ENCODE measurements around the gene CRELD1. TPM values are rescaled to one million over a fixed set of nuclear protein-coding genes. Genes with fewer than 3 reads are reported as not detected.

CRELD1 gene
- total and polyA plus RNA-seq, 9 of the 15 experiments (the other 6 are each of a cell fraction or from before 2014, with no cell fraction given) = 3.3 to 25.8 (median 16.5) TPM

DNA sequence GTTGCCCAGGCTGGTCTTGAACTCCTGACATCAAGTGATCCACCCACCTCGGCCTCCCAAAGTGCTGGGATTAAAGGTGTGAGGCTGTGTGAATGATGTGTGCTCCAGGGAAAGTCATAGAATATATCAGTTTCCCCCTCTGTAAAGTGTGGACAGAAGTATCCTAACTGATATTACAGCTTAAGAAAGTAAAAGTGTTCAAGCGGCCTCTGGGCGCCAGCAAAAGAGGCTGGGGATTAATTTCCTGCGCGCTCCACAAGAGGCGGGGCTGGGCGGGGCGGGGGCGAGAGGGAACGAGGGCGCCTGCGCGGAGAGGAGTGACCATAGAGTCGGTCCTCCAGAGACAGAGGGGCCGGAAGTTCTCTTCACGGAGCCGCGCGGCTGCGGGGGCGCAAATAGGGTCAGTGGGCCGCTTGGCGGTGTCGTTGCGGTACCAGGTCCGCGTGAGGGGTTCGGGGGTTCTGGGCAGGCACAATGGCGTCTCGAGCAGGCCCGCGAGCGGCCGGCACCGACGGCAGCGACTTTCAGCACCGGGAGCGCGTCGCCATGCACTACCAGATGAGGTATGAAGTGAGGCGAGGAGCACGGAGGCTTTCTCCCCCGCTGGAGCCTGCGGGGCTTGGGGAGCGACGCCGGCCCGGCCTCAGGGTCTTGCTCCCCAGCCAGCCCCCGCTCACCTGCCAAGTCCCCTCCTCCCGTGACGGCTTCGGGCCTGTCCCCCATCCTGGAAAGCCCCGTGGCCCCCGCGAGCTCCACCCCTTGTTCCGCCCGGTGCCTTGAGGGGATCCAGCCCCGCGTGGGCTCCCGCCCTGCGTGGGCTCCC, 43.2 kb upstream of the CRELD1 start, which contains the start of gene JAGN1 (continued):
- TF ChIP-seq ZFPM2 (CRISPR knock-in tag; IDR thresholded peaks at IDR 0.05) = no peak
- no peak for TF ChIP-seq U2AF2 (optimal IDR thresholded peaks at IDR 0.05; ENCODE audit: low read depth, low read length)
- no peak for TF ChIP-seq HSF4 (CRISPR knock-in tag; IDR thresholded peaks at IDR 0.05; ENCODE audit: borderline replicate concordance)
- TF ChIP-seq, protein P1, sequence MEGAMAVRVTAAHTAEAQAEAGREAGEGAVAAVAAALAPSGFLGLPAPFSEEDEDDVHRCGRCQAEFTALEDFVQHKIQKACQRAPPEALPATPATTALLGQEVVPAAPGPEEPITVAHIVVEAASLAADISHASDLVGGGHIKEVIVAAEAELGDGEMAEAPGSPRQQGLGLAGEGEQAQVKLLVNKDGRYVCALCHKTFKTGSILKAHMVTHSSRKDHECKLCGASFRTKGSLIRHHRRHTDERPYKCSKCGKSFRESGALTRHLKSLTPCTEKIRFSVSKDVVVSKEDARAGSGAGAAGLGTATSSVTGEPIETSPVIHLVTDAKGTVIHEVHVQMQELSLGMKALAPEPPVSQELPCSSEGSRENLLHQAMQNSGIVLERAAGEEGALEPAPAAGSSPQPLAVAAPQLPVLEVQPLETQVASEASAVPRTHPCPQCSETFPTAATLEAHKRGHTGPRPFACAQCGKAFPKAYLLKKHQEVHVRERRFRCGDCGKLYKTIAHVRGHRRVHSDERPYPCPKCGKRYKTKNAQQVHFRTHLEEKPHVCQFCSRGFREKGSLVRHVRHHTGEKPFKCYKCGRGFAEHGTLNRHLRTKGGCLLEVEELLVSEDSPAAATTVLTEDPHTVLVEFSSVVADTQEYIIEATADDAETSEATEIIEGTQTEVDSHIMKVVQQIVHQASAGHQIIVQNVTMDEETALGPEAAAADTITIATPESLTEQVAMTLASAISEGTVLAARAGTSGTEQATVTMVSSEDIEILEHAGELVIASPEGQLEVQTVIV (CRISPR knock-in tag; IDR thresholded peaks at IDR 0.05; ENCODE audit: borderline replicate concordance) = no peak
- TF ChIP-seq PML (IDR thresholded peaks at IDR 0.05; ENCODE audit: low read length) = peak; percentile 88
- TF ChIP-seq IFI16 (CRISPR knock-in tag; IDR thresholded peaks at IDR 0.05) = no peak
- TF ChIP-seq JUND (IDR thresholded peaks at IDR 0.05; ENCODE audit: borderline replicate concordance, low read depth, low read length) = no peak
- TF ChIP-seq JUND (tag; IDR thresholded peaks at IDR 0.05; ENCODE audit: borderline replicate concordance, low read depth, low read length) = no peak
- TF ChIP-seq GATA2 (CRISPR knock-in tag; IDR thresholded peaks at IDR 0.05) = no peak
- no peak for TF ChIP-seq EHMT2 (IDR thresholded peaks at IDR 0.05)
- TF ChIP-seq RBM22 (IDR thresholded peaks at IDR 0.05; ENCODE audit: low read depth, low read length, poor library complexity, severe bottlenecking) = no peak
- TF ChIP-seq HDAC1 (IDR thresholded peaks at IDR 0.05) = peak in 1 of 2 experiments; percentile 91; a peak in 2 of 4 replicates
- TF ChIP-seq, protein P2, sequence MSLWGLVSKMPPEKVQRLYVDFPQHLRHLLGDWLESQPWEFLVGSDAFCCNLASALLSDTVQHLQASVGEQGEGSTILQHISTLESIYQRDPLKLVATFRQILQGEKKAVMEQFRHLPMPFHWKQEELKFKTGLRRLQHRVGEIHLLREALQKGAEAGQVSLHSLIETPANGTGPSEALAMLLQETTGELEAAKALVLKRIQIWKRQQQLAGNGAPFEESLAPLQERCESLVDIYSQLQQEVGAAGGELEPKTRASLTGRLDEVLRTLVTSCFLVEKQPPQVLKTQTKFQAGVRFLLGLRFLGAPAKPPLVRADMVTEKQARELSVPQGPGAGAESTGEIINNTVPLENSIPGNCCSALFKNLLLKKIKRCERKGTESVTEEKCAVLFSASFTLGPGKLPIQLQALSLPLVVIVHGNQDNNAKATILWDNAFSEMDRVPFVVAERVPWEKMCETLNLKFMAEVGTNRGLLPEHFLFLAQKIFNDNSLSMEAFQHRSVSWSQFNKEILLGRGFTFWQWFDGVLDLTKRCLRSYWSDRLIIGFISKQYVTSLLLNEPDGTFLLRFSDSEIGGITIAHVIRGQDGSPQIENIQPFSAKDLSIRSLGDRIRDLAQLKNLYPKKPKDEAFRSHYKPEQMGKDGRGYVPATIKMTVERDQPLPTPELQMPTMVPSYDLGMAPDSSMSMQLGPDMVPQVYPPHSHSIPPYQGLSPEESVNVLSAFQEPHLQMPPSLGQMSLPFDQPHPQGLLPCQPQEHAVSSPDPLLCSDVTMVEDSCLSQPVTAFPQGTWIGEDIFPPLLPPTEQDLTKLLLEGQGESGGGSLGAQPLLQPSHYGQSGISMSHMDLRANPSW (CRISPR knock-in tag; IDR thresholded peaks at IDR 0.05) = peak; percentile 15; the same call in 1 of the 2 replicates
- TF ChIP-seq, protein P3, sequence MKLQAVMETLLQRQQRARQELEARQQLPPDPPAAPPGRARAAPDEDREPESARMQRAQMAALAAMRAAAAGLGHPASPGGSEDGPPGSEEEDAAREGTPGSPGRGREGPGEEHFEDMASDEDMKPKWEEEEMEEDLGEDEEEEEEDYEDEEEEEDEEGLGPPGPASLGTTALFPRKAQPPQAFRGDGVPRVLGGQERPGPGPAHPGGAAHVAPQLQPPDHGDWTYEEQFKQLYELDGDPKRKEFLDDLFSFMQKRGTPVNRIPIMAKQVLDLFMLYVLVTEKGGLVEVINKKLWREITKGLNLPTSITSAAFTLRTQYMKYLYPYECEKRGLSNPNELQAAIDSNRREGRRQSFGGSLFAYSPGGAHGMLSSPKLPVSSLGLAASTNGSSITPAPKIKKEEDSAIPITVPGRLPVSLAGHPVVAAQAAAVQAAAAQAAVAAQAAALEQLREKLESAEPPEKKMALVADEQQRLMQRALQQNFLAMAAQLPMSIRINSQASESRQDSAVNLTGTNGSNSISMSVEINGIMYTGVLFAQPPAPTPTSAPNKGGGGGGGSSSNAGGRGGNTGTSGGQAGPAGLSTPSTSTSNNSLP (IDR thresholded peaks at IDR 0.05; ENCODE audit: borderline replicate concordance, low read depth, low read length) = peak; percentile 33; the same call in 1 of the 2 replicates
- TF ChIP-seq SMARCE1 (IDR thresholded peaks at IDR 0.05) = no peak
- peak; percentile 58 for TF ChIP-seq SOX6 (IDR thresholded peaks at IDR 0.05)
- TF ChIP-seq PHF8 (IDR thresholded peaks at IDR 0.05; ENCODE audit: borderline replicate concordance, low read length) = peak; percentile 98
- no peak for TF ChIP-seq POLR3A (IDR thresholded peaks at IDR 0.05; ENCODE audit: borderline replicate concordance, extremely low read depth, insufficient read depth, insufficient read length)
- no peak; a peak in 1 of 4 replicates for TF ChIP-seq FOXK2 (conservative IDR thresholded peaks at IDR 0.05 in 1 of 2, IDR thresholded peaks at IDR 0.05 in 1 of 2; ENCODE audit: low read depth in 2 of 2)
- TF ChIP-seq ZNF668 (CRISPR knock-in tag; IDR thresholded peaks at IDR 0.05) = no peak
